ENCODE measurements around the gene MARVELD1. TPM values are rescaled to one million over a fixed set of nuclear protein-coding genes. Genes with fewer than 3 reads are reported as not detected.

MARVELD1 gene
- polyA plus RNA-seq, 1 experiment, result 79.4 TPM

GRCh38 chr10:97763411-97763810 lies 49.9 kb downstream of the MARVELD1 start:
- no peak for TF ChIP-seq CTCF (IDR thresholded peaks at IDR 0.05; ENCODE audit: insufficient read depth, low read depth, low read length)

GRCh38 chr10:97763947-97764346 lies 50.4 kb downstream of the MARVELD1 start:
- ChIA-PET CTCF (interaction anchor here (1.4 to 3.4 kb wide), 4 partner anchors 8 to 277 kb away, joined by 3 to 12 read pairs (median 6); no protein-coding TSS in a partner anchor), POLR2A (no interaction called here)
- no peak for DNase-seq (ENCODE audit: low read depth)
- Histone ChIP-seq H3K27me3 (ENCODE audit: control insufficient read depth, insufficient read depth, low read length) (no peaks in the 10 kb centered on the region; the same call in 1 of the 2 replicates), H3K36me3 (ENCODE audit: control insufficient read depth, insufficient read depth, low read length) (peaks cover 17% of the 10 kb centered on the region), H3K4me3 (ENCODE audit: low read depth, low read length) (no peak overlapping the region)
- TF ChIP-seq CTCF (IDR thresholded peaks at IDR 0.05; ENCODE audit: insufficient read depth, low read depth, low read length), result no peak

More at GRCh38 chr10:97763411-97763810, 49.9 kb downstream of the MARVELD1 start:
- Histone ChIP-seq H3K36me3 (ENCODE audit: control insufficient read depth, insufficient read depth, low read length) (peaks cover 17% of the 10 kb centered on the region), H3K27me3 (ENCODE audit: control insufficient read depth, insufficient read depth, low read length) (no peaks in the 10 kb centered on the region; the same call in 1 of the 2 replicates), H3K4me3 (ENCODE audit: low read depth, low read length) (no peak overlapping the region)
- POLR2A ChIA-PET, result no interaction called here
- no peak for DNase-seq (ENCODE audit: low read depth)
- CTCF ChIA-PET, result interaction anchor here (0.8 to 3.4 kb wide), 6 partner anchors 9 to 278 kb away, joined by 3 to 12 read pairs (median 5); no protein-coding TSS in a partner anchor

GRCh38 chr10:97764519-97764931 lies 51.0 kb downstream of the MARVELD1 start:
- Histone ChIP-seq H3K27me3 (ENCODE audit: control insufficient read depth, insufficient read depth, low read length) (no peaks in the 10 kb centered on the region; the same call in none of the 2 replicates), H3K36me3 (ENCODE audit: control insufficient read depth, insufficient read depth, low read length) (peaks cover 13% of the 10 kb centered on the region), H3K4me3 (ENCODE audit: low read depth, low read length) (no peak overlapping the region)
- CTCF ChIA-PET, result interaction anchor here (1.4 to 3.4 kb wide), 3 partner anchors 10 to 277 kb away, joined by 3 to 12 read pairs (median 5); no protein-coding TSS in a partner anchor
- TF ChIP-seq CTCF (IDR thresholded peaks at IDR 0.05; ENCODE audit: insufficient read depth, low read depth, low read length), result no peak
- POLR2A ChIA-PET, result no interaction called here
- DNase-seq (ENCODE audit: low read depth), result no peak

GRCh38 chr10:97765201-97765600 lies 51.7 kb downstream of the MARVELD1 start:
- H3K4me3 ChIP-seq (ENCODE audit: low read depth, low read length), result no peak overlapping the region
- peaks cover 8% of the 10 kb centered on the region for H3K36me3 ChIP-seq (ENCODE audit: control insufficient read depth, insufficient read depth, low read length)
- peaks cover under 1% of the 10 kb centered on the region for H3K27me3 ChIP-seq (ENCODE audit: control insufficient read depth, insufficient read depth, low read length)
- CTCF ChIA-PET, result interaction anchor here (1.4 to 2.0 kb wide), 2 partner anchors 10 to 104 kb away, joined by 3 to 5 read pairs; no protein-coding TSS in a partner anchor
- no peak for DNase-seq (ENCODE audit: low read depth)
- TF ChIP-seq CTCF (IDR thresholded peaks at IDR 0.05; ENCODE audit: insufficient read depth, low read depth, low read length), result no peak
- POLR2A ChIA-PET, result no interaction called here

- Histone ChIP-seq H3K27me3 (ENCODE audit: control insufficient read depth, insufficient read depth, low read length) (peaks cover 11% of the 10 kb centered on the region), H3K4me3 (ENCODE audit: low read depth, low read length) (no peak overlapping the region), H3K36me3 (ENCODE audit: control insufficient read depth, insufficient read depth, low read length) (peaks cover 4% of the 10 kb centered on the region; the same call in 1 of the 2 replicates)
- POLR2A ChIA-PET, result interaction anchor here (0.6 kb wide), 1 partner anchor 266 kb away, joined by 3 read pairs; no protein-coding TSS in a partner anchor
- CTCF ChIA-PET, result interaction anchor here (1.2 to 2.4 kb wide), 2 partner anchors 24 to 26 kb away, joined by 3 to 9 read pairs; no protein-coding TSS in a partner anchor
- DNase-seq (ENCODE audit: low read depth), result no peak
- no peak for TF ChIP-seq CTCF (IDR thresholded peaks at IDR 0.05; ENCODE audit: insufficient read depth, low read depth, low read length)
Observed at GRCh38 chr10:97766106-97766810, 52.7 kb downstream of the MARVELD1 start.

Data from BJ (cell line).